BE2C (cell line): ENCODE measurements around the gene BICD2.

Experiments
- DNase-seq: peaks from one replicate; pipeline ENCODE4 v3.0.0-alpha.2; 2020
- H3K27me3 ChIP-seq: fragments of 250-450 bp; sonication (Bioruptor Pico); 2 replicates; pipeline ENCODE4 v1.5.1; 2020; ENCODE audit warnings: mild to moderate bottlenecking
- H3K36me3 ChIP-seq: fragments of 250-450 bp; sonication (Bioruptor Pico); 2 replicates; pipeline ENCODE4 v1.5.1; 2020; ENCODE audit warnings: mild to moderate bottlenecking
- H3K4me1 ChIP-seq: fragments of 250-450 bp; sonication (Bioruptor Pico); 2 replicates; pipeline ENCODE4 v1.5.1; 2020
- H3K4me3 ChIP-seq: 2 replicates; pipeline ENCODE4 v1.5.1; 2011; ENCODE audit warnings: low read depth, low read length
- H3K9me3 ChIP-seq: fragments of 250-450 bp; sonication (Bioruptor Pico); 2 replicates; pipeline ENCODE4 v1.5.1; 2020
- CTCF ChIP-seq: IDR thresholded peaks from 2 replicates; pipeline ENCODE4 v1.5.1; 2012; ENCODE audit warnings: mild to moderate bottlenecking, low read depth, low read length

The BICD2 gene

GRCh38 chr9:92727716-92728700 lies 36.6 kb downstream of the BICD2 start:
- Histone ChIP-seq H3K36me3 (peaks cover 43% of the 10 kb centered on the region), H3K4me1 (peaks cover 6% of the 10 kb centered on the region; the same call in 1 of the 2 replicates)
- no peak for TF ChIP-seq CTCF

DNA sequence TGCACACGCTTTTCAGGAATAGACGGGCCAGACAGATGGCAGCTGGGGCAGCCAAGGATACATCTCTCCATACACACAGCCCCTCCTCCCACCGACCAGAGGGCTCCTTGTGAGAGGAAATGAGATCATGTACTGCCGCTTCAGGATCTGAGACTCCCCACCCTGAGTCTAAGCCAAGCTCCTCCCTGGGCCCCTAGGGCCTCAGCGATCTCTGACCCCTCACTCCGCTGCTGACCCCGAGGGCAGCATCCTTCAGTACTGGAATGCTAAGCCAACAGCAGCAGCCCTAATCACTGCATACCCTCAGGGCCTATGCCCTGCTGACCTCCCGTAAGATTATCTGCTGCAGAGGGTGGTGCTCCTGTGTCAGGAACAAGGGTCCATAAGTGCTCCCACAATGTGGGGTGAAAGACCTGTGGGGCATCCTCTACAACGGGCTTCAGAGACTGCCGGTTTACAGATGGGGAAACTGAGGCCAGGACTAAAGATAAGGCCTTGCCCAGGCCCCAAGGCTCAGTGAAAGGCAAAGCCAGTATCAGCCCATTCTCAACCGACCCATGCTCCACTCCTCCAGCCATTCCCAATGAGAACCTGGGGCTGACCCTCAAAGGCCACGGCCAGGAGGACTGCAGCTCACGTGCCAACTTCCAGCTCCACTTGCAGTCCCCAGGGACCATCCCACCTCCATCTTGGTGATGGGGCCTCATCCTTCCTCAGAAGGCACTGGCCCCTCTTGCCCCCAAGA lies 37.5 kb downstream of the BICD2 start:
- Histone ChIP-seq H3K27me3 (no peaks in the 10 kb centered on the region), H3K4me3 (no peak overlapping the region), H3K36me3 (peaks cover 52% of the 10 kb centered on the region), H3K9me3 (no peaks in the 10 kb centered on the region), H3K4me1 (peaks cover 6% of the 10 kb centered on the region; the same call in 1 of the 2 replicates)
- no peak for TF ChIP-seq CTCF
- DNase-seq: no peak

More at GRCh38 chr9:92727716-92728700, 36.6 kb downstream of the BICD2 start:
- DNase-seq: no peak
- H3K27me3 ChIP-seq: no peaks in the 10 kb centered on the region
- no peak overlapping the region for H3K4me3 ChIP-seq
- H3K9me3 ChIP-seq: no peaks in the 10 kb centered on the region

DNA sequence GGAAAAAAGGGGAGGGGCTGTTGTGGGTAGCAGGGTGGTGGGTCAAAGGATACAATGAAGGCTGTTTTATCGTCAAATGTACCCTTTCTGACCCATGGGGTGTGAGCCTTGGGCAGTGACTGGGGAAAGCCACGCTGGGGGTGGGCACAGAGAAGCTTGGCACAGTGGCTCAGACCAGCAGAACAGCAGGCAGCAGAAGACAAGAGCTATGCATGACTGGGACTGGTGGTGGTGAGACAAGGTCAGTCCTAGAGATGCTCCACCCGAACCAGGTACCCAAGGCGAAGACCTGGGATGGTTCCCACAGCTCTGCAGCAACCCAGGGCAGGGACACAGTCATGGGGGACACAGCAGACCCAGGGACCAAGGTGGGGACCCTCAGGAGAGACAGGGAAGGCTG lies 38.3 kb downstream of the BICD2 start:
- no peak for DNase-seq
- Histone ChIP-seq H3K4me3 (no peak overlapping the region), H3K4me1 (peaks cover 6% of the 10 kb centered on the region; the same call in 1 of the 2 replicates), H3K36me3 (peaks cover 59% of the 10 kb centered on the region), H3K9me3 (no peaks in the 10 kb centered on the region), H3K27me3 (no peaks in the 10 kb centered on the region)
- TF ChIP-seq CTCF: no peak

DNA sequence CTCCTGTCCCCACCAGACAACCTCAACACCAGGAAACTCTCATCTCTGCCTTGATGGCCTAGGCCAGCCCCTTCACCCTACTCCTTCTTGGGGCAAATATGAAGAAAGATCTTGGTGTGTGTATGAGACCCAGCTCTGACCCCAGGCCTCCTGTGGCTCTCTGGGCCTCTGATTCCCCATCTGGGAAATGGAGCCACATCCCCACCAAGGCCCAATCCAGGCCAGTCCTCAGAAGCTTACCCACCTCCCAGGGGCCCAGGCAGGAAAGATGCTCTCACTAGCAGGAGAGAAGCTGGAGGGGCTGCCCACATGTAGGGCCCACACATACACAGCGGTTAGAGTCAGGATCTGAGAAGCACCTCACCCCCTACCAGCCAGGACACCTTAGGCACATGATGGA lies 38.9 kb downstream of the BICD2 start:
- Histone ChIP-seq H3K36me3 (peaks cover 61% of the 10 kb centered on the region), H3K4me1 (peaks cover 6% of the 10 kb centered on the region; the same call in 1 of the 2 replicates), H3K4me3 (no peak overlapping the region), H3K9me3 (no peaks in the 10 kb centered on the region), H3K27me3 (no peaks in the 10 kb centered on the region)
- no peak for TF ChIP-seq CTCF
- DNase-seq: no peak

- peaks cover 1% of the 10 kb centered on the region; the same call in 1 of the 2 replicates for H3K4me1 ChIP-seq
- no peak for TF ChIP-seq CTCF
- H3K27me3 ChIP-seq: no peaks in the 10 kb centered on the region
- no peak for DNase-seq
- no peaks in the 10 kb centered on the region for H3K9me3 ChIP-seq
- no peak overlapping the region for H3K4me3 ChIP-seq
- peaks cover 66% of the 10 kb centered on the region for H3K36me3 ChIP-seq
Measured at GRCh38 chr9:92725266-92725545, 39.4 kb downstream of the BICD2 start.
